ENCODE data around the gene MOXD1. TPM values are rescaled to one million over a fixed set of nuclear protein-coding genes. Genes with fewer than 3 reads are reported as not detected.

MOXD1 gene
- total RNA-seq, 4 donors from 2014 or later: 1.3 to 2.7 (median 2.0) TPM

DNA sequence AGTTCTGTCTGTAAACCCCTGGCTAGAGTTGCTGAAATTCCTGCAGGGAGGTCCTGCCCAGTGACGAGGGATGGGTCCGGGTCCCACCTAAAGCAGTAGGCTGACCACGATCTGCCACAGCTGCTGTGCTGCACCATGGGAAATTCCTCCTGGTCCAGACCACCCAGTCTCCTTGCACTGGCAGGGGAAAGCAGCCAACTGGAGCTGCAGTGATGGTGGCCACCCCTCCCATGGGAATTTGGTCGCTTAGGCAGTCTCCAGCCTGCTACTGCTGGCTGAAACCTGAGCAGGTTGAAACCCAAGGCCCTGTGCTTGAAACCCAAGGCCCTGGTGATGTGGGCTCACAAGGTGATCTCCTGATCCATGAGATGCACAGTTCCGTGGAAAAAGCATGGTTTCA, 23.9 kb upstream of the MOXD1 start:
- TF ChIP-seq, protein P1, sequence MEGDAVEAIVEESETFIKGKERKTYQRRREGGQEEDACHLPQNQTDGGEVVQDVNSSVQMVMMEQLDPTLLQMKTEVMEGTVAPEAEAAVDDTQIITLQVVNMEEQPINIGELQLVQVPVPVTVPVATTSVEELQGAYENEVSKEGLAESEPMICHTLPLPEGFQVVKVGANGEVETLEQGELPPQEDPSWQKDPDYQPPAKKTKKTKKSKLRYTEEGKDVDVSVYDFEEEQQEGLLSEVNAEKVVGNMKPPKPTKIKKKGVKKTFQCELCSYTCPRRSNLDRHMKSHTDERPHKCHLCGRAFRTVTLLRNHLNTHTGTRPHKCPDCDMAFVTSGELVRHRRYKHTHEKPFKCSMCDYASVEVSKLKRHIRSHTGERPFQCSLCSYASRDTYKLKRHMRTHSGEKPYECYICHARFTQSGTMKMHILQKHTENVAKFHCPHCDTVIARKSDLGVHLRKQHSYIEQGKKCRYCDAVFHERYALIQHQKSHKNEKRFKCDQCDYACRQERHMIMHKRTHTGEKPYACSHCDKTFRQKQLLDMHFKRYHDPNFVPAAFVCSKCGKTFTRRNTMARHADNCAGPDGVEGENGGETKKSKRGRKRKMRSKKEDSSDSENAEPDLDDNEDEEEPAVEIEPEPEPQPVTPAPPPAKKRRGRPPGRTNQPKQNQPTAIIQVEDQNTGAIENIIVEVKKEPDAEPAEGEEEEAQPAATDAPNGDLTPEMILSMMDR (IDR thresholded peaks at IDR 0.05): no peak
- ATAC-seq (ENCODE audit: low FRiP score) (no peak), DNase-seq (ENCODE audit: low spot score) (no peak)

GRCh38 chr6:132423839-132424238, 22.6 kb upstream of the MOXD1 start:
- ATAC-seq (ENCODE audit: low FRiP score) (no peak), DNase-seq (ENCODE audit: low spot score) (no peak)
- TF ChIP-seq, protein P1 (IDR thresholded peaks at IDR 0.05): no peak

GRCh38 chr6:132418235-132418965, 17.1 kb upstream of the MOXD1 start:
- ATAC-seq (ENCODE audit: low FRiP score): no peak
- TF ChIP-seq, protein P1 (IDR thresholded peaks at IDR 0.05): no peak

GRCh38 chr6:132414761-132415160, 13.5 kb upstream of the MOXD1 start:
- DNase-seq (ENCODE audit: low spot score) (no peak), ATAC-seq (ENCODE audit: low FRiP score) (no peak)
- TF ChIP-seq, protein P1 (IDR thresholded peaks at IDR 0.05): no peak

More at GRCh38 chr6:132418235-132418965, 17.1 kb upstream of the MOXD1 start:
- DNase-seq (ENCODE audit: low spot score): no peak

- no peak for ATAC-seq (ENCODE audit: low FRiP score)
- TF ChIP-seq, protein P1 (IDR thresholded peaks at IDR 0.05): no peak
Observed at GRCh38 chr6:132414322-132414721, 13.0 kb upstream of the MOXD1 start.

GRCh38 chr6:132413499-132413802, 12.2 kb upstream of the MOXD1 start:
- DNase-seq (ENCODE audit: low spot score) (no peak), ATAC-seq (ENCODE audit: low FRiP score) (no peak)
- TF ChIP-seq, protein P1 (IDR thresholded peaks at IDR 0.05): no peak

More at GRCh38 chr6:132414322-132414721, 13.0 kb upstream of the MOXD1 start:
- DNase-seq (ENCODE audit: low spot score): no peak
